MM.1S (cell line): ENCODE data around the gene PYHIN1.

Experiments
- EZH2 ChIP-seq: fragments of 300-600 bp; sonication (generic); optimal IDR thresholded peaks from 2 replicates; pipeline ENCODE3; 2017; ENCODE audit warnings: low read depth, mild to moderate bottlenecking, antibody characterized with exemption, low read length, mixed read lengths
- EZH2phosphoT487 ChIP-seq: fragments of 300-600 bp; sonication (generic); IDR thresholded peaks from 2 replicates; pipeline ENCODE4 v1.6.1; 2018; ENCODE audit warnings: antibody characterized with exemption, low read length
- TF ChIP-seq, protein P1 (sequence below): fragments of 300-600 bp; sonication (generic); IDR thresholded peaks from 2 replicates; pipeline ENCODE4 v1.5.1; 2016; ENCODE audit warnings: antibody characterized with exemption, low read length, mixed read lengths

DNA sequence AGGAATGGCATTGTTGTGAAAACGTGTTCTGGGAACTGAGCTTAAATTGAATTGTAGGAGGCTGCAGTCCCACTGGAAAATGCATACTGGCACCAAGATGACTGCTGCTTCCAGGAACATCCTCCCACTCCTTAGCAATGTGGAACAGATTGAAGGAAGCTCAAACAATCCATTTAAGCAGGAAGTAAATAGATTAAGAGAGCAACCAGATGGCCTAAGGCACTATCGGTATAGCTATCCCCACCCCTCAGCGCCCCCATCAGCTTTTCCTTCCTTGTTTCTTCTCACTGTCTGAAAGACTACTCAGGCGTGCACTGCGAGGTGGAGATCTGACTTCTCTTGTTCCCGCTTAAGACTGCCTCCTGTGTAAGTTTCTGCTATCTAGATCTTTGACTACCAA lies 74.3 kb downstream of the PYHIN1 start:
- TF ChIP-seq, protein P1, sequence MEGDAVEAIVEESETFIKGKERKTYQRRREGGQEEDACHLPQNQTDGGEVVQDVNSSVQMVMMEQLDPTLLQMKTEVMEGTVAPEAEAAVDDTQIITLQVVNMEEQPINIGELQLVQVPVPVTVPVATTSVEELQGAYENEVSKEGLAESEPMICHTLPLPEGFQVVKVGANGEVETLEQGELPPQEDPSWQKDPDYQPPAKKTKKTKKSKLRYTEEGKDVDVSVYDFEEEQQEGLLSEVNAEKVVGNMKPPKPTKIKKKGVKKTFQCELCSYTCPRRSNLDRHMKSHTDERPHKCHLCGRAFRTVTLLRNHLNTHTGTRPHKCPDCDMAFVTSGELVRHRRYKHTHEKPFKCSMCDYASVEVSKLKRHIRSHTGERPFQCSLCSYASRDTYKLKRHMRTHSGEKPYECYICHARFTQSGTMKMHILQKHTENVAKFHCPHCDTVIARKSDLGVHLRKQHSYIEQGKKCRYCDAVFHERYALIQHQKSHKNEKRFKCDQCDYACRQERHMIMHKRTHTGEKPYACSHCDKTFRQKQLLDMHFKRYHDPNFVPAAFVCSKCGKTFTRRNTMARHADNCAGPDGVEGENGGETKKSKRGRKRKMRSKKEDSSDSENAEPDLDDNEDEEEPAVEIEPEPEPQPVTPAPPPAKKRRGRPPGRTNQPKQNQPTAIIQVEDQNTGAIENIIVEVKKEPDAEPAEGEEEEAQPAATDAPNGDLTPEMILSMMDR: no peak
- TF ChIP-seq EZH2: no peak
- TF ChIP-seq EZH2phosphoT487: no peak
